ENCODE data around the gene CEACAM21. TPM values are rescaled to one million over a fixed set of nuclear protein-coding genes. Genes with fewer than 3 reads are reported as not detected.

Gene CEACAM21
- total and polyA plus RNA-seq, 7 donors, result 0.05 to 0.48 (median 0.21) TPM; not detected in 2

DNA sequence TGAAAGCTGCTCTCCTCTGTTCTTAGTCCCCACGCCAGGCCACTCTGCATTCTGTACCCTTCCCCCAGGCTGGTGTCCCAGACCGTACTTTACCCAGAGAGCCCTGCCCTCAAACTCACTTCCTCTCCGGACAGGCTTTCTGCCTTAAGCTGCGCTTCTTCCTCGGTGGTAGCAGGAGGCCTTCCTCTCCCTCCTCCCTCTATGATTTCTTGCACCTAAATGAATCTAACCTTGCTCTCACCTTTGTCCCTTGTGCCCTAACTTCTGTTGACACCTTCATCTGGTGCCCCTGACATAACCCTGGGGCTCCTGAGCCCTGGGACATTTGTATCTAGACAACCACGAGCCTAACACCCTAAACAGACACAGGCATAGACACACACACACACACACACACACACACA lies 29.6 kb upstream of the CEACAM21 start:
- Histone ChIP-seq H3K27ac (no peak overlapping the region), H3K36me3 (ENCODE audit: insufficient read depth in 1 of 2, low read depth in 1 of 2) (no peaks in the 10 kb centered on the region), H3K27me3 (ENCODE audit: insufficient read depth in 3 of 3, low read length in 2 of 3) (peaks cover 0 to 9% (median 0%) of the 10 kb centered on the region in 3 donors), H3K4me1 (no peaks in the 10 kb centered on the region), H3K4me3 (no peak overlapping the region), H3K9me3 (no peaks in the 10 kb centered on the region)
- TF ChIP-seq, protein P1, sequence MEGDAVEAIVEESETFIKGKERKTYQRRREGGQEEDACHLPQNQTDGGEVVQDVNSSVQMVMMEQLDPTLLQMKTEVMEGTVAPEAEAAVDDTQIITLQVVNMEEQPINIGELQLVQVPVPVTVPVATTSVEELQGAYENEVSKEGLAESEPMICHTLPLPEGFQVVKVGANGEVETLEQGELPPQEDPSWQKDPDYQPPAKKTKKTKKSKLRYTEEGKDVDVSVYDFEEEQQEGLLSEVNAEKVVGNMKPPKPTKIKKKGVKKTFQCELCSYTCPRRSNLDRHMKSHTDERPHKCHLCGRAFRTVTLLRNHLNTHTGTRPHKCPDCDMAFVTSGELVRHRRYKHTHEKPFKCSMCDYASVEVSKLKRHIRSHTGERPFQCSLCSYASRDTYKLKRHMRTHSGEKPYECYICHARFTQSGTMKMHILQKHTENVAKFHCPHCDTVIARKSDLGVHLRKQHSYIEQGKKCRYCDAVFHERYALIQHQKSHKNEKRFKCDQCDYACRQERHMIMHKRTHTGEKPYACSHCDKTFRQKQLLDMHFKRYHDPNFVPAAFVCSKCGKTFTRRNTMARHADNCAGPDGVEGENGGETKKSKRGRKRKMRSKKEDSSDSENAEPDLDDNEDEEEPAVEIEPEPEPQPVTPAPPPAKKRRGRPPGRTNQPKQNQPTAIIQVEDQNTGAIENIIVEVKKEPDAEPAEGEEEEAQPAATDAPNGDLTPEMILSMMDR (IDR thresholded peaks at IDR 0.05), result no peak
- no peak for DNase-seq
- intact Hi-C loops (cut with DNase I), result no loop called here
- 36 to 43% (median 40%) methylated on average over 6 of the region's 6 CpGs for WGBS, 3 donors
- ATAC-seq, result no peak

DNA sequence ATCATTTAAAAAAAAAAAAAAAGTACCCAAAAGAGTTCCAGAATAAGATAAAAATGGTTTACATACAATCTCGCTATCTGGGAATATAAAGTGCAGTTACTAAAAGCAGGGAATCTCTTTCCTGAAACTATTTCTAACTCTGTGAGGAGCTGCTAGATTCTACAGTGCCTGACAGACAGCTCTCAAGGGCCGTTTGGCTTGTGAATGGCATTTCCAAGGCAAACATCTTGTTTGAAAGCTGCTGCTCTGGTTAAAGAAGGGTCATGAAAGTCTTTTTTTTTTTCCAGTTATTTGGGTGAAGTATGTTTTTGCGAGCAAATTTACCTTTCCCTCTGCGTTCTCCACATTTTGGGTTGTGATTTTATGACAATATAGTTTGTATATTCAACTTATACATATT lies 29.0 kb upstream of the CEACAM21 start:
- intact Hi-C loops (cut with DNase I), result no loop called here
- ATAC-seq, result no peak
- no peak for DNase-seq
- TF ChIP-seq, protein P1 (IDR thresholded peaks at IDR 0.05), result no peak
- no peaks in the 10 kb centered on the region for H3K4me1 ChIP-seq
- no peak overlapping the region for H3K4me3 ChIP-seq
- WGBS, 3 donors, result 70 to 73% (median 70%) methylated on average over 4 of the region's 4 CpGs
- no peak overlapping the region for H3K27ac ChIP-seq
- H3K27me3 ChIP-seq (ENCODE audit: insufficient read depth in 3 of 3, low read length in 2 of 3), result peaks cover 0 to 9% (median 0%) of the 10 kb centered on the region in 3 donors
- H3K9me3 ChIP-seq, result no peaks in the 10 kb centered on the region
- H3K36me3 ChIP-seq (ENCODE audit: insufficient read depth in 1 of 2, low read depth in 1 of 2), result no peaks in the 10 kb centered on the region

DNA sequence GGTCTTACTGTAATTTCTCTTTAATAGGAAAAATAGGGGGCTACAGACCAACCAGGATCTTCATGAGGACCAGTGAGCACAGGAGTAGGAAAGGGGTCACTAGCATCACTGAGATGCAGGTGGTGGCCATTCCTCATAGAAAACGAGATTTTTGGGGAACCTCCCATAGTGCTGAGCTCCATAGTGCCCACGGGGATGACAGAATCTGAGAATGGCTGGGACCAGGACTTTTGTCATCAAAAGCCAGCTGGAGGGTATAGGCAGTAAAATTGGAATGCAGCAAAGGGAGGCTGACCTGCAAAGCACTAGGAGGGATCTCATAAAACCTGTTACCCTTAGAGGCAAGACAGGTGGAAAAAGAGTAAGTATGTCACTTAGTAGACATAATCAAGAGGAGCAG lies 28.4 kb upstream of the CEACAM21 start:
- no peak overlapping the region for H3K27ac ChIP-seq
- no peak overlapping the region for H3K4me3 ChIP-seq
- H3K9me3 ChIP-seq, result no peaks in the 10 kb centered on the region
- ATAC-seq (no peak), DNase-seq (no peak)
- H3K36me3 ChIP-seq (ENCODE audit: insufficient read depth in 1 of 2, low read depth in 1 of 2), result no peaks in the 10 kb centered on the region
- H3K27me3 ChIP-seq (ENCODE audit: insufficient read depth in 3 of 3, low read length in 2 of 3), result peaks cover 0 to 9% (median 0%) of the 10 kb centered on the region in 3 donors
- 31 to 40% (median 32%) methylated on average over 2 of the region's 2 CpGs for WGBS, 3 donors
- H3K4me1 ChIP-seq, result no peaks in the 10 kb centered on the region
- intact Hi-C loops (cut with DNase I), result no loop called here
- TF ChIP-seq, protein P1 (IDR thresholded peaks at IDR 0.05), result no peak

DNA sequence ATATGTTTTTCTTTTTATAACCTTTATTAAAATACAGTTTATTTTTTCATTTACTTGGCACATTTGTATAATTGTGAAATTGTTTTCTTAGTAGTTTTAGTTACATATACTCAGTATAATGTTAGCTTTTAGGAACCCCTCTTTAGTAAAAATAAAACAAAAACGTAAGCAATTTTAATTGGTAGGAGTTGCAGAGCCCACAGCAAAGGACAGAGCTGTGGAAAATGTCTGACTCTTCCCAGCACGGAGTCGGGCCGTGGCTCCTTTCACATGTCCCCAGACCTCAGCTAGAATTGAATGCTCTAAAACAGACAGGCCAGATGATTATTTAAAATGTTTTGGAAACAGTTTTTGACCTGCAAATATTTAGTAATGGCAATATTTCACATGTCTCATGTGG lies 27.9 kb upstream of the CEACAM21 start:
- WGBS, 3 donors, result 52 to 57% (median 53%) methylated on average over 4 of the region's 4 CpGs
- Histone ChIP-seq H3K27me3 (ENCODE audit: insufficient read depth in 3 of 3, low read length in 2 of 3) (peaks cover 0 to 9% (median 0%) of the 10 kb centered on the region in 3 donors), H3K36me3 (ENCODE audit: insufficient read depth in 1 of 2, low read depth in 1 of 2) (no peaks in the 10 kb centered on the region), H3K9me3 (no peaks in the 10 kb centered on the region), H3K27ac (no peak overlapping the region), H3K4me1 (no peaks in the 10 kb centered on the region), H3K4me3 (no peak overlapping the region)
- intact Hi-C loops (cut with DNase I), result no loop called here
- TF ChIP-seq, protein P1 (IDR thresholded peaks at IDR 0.05), result no peak
- DNase-seq (no peak), ATAC-seq (no peak)
